ENCODE measurements around the gene CCDC171. TPM values are rescaled to one million over a fixed set of nuclear protein-coding genes. Genes with fewer than 3 reads are reported as not detected.

Gene CCDC171
- total and polyA plus RNA-seq, 10 of the 15 experiments (the other 5 are each of a cell fraction or from before 2014, with no cell fraction given), result 1.00 to 7.2 (median 2.8) TPM

DNA sequence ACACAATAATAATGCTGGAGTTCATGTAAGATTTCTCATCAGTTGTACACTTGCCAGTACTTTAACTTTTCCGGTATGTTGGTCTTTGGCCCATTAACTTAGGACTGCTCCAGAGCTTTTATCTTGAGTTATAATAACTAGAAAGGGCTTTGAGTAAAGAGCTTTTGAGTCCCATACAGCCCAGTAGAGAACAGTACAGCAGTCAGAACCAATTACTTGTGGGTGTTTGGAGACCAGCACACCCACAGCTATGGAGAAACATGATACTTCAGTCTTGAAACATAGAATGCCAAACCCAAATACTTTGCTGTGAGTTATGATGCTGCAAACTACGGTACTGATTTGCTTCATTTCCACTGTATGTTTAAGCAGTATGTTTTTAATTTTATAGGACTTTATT, 374.3 kb downstream of the CCDC171 start (continued):
- TF ChIP-seq PKNOX1 (IDR thresholded peaks at IDR 0.05) (no peak), NR2F1 (conservative IDR thresholded peaks at IDR 0.05) (no peak), CEBPB (IDR thresholded peaks at IDR 0.05; ENCODE audit: borderline replicate concordance in 1 of 2, low read depth in 2 of 2, low read length in 2 of 2) (no peak)
- TF ChIP-seq, protein P1, sequence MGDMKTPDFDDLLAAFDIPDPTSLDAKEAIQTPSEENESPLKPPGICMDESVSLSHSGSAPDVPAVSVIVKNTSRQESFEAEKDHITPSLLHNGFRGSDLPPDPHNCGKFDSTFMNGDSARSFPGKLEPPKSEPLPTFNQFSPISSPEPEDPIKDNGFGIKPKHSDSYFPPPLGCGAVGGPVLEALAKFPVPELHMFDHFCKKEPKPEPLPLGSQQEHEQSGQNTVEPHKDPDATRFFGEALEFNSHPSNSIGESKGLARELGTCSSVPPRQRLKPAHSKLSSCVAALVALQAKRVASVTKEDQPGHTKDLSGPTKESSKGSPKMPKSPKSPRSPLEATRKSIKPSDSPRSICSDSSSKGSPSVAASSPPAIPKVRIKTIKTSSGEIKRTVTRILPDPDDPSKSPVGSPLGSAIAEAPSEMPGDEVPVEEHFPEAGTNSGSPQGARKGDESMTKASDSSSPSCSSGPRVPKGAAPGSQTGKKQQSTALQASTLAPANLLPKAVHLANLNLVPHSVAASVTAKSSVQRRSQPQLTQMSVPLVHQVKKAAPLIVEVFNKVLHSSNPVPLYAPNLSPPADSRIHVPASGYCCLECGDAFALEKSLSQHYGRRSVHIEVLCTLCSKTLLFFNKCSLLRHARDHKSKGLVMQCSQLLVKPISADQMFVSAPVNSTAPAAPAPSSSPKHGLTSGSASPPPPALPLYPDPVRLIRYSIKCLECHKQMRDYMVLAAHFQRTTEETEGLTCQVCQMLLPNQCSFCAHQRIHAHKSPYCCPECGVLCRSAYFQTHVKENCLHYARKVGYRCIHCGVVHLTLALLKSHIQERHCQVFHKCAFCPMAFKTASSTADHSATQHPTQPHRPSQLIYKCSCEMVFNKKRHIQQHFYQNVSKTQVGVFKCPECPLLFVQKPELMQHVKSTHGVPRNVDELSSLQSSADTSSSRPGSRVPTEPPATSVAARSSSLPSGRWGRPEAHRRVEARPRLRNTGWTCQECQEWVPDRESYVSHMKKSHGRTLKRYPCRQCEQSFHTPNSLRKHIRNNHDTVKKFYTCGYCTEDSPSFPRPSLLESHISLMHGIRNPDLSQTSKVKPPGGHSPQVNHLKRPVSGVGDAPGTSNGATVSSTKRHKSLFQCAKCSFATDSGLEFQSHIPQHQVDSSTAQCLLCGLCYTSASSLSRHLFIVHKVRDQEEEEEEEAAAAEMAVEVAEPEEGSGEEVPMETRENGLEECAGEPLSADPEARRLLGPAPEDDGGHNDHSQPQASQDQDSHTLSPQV (IDR thresholded peaks at IDR 0.05), result no peak

DNA sequence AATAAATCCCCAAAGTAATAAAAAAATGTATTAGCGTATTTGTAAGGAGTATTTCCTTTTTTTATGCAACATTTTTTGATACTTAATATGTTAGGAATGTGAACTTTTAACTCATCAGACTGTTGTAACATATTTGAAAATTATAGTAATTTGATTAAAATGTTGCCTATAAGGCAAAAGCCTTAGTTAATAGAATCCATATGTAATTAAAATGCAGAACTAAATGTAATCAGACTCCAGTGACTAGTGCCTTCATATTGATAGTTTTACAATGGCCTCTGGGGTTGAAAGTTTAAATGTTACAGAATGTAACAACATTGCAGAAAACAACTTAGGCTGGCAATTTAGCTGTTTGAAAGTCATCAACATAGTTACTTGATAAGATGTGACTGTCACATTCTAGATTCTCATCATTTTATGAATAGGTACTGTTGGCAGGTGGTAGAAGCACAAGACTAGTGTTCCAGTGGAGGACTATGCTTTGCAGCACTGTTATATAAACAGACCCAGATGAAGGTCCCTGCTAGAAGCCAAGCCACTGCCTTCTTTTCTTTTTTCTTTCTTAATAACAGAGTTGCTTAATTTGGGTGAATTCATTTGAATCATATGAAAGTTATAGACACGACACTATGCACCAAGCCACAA, 382.9 kb downstream of the CCDC171 start:
- FAIRE-seq, result no peak
- no peaks in the 10 kb centered on the region for H3K9me3 ChIP-seq (replicated peaks; ENCODE audit: control insufficient read depth, insufficient read depth, low read length)
- CTCF ChIA-PET, result no interaction called here
- TF ChIP-seq, protein P2, sequence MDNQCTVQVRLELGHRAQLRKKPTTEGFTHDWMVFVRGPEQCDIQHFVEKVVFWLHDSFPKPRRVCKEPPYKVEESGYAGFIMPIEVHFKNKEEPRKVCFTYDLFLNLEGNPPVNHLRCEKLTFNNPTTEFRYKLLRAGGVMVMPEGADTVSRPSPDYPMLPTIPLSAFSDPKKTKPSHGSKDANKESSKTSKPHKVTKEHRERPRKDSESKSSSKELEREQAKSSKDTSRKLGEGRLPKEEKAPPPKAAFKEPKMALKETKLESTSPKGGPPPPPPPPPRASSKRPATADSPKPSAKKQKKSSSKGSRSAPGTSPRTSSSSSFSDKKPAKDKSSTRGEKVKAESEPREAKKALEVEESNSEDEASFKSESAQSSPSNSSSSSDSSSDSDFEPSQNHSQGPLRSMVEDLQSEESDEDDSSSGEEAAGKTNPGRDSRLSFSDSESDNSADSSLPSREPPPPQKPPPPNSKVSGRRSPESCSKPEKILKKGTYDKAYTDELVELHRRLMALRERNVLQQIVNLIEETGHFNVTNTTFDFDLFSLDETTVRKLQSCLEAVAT (IDR thresholded peaks at IDR 0.05), result no peak
- no peak for TF ChIP-seq ZNF24 (IDR thresholded peaks at IDR 0.05)
- TF ChIP-seq, protein P3, sequence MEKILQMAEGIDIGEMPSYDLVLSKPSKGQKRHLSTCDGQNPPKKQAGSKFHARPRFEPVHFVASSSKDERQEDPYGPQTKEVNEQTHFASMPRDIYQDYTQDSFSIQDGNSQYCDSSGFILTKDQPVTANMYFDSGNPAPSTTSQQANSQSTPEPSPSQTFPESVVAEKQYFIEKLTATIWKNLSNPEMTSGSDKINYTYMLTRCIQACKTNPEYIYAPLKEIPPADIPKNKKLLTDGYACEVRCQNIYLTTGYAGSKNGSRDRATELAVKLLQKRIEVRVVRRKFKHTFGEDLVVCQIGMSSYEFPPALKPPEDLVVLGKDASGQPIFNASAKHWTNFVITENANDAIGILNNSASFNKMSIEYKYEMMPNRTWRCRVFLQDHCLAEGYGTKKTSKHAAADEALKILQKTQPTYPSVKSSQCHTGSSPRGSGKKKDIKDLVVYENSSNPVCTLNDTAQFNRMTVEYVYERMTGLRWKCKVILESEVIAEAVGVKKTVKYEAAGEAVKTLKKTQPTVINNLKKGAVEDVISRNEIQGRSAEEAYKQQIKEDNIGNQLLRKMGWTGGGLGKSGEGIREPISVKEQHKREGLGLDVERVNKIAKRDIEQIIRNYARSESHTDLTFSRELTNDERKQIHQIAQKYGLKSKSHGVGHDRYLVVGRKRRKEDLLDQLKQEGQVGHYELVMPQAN (conservative IDR thresholded peaks at IDR 0.05), result no peak
- TF ChIP-seq SRF (IDR thresholded peaks at IDR 0.05; ENCODE audit: low read depth in 2 of 2, low read length in 2 of 2), result no peak
- no peak for TF ChIP-seq POLR2A (IDR thresholded peaks at IDR 0.05; ENCODE audit: low read depth, low read length)
- no peak for TF ChIP-seq EZH2 (IDR thresholded peaks at IDR 0.05; ENCODE audit: borderline replicate concordance, control insufficient read depth, low read depth, low read length)
- TF ChIP-seq CBFB (IDR thresholded peaks at IDR 0.05; ENCODE audit: low read depth), result no peak
- no peak for TF ChIP-seq RBBP5 (conservative IDR thresholded peaks at IDR 0.05)
- TF ChIP-seq NR2C1 (IDR thresholded peaks at IDR 0.05), result no peak
- no peak for TF ChIP-seq MYC (IDR thresholded peaks at IDR 0.05; ENCODE audit: insufficient read depth, insufficient read length, insufficient replicate concordance, low read length, severe bottlenecking)
- no peak for TF ChIP-seq SP1 (IDR thresholded peaks at IDR 0.05; ENCODE audit: low read depth, low read length)

More for the DNA sequence above, 382.9 kb downstream of the CCDC171 start:
- H3K27me3 ChIP-seq (replicated peaks in 1 of 2; ENCODE audit: control insufficient read depth in 2 of 2, insufficient read depth in 2 of 2, low read length in 1 of 2), result no peaks in the 10 kb centered on the region
- H3K9ac ChIP-seq (ENCODE audit: control insufficient read depth, insufficient read depth, low read length), result no peak overlapping the region
- in situ Hi-C loops (cut with MboI), result no loop called here
- ChIA-PET RAD21 (ENCODE audit: unreplicated experiment) (no interaction called here), POLR2A (no interaction called here), SMC1A (ENCODE audit: uncharacterized antibody, unreplicated experiment) (no interaction called here)
- no peak overlapping the region for H2AFZ ChIP-seq (ENCODE audit: control insufficient read depth, low read depth, low read length)
- BruUV-seq (replicated peaks), result no TSS peak
- H3K36me3 ChIP-seq (ENCODE audit: control insufficient read depth in 2 of 2, insufficient read depth in 2 of 2, low read length in 1 of 2), result no peaks in the 10 kb centered on the region
- no peak for DNase-seq (ENCODE audit: low read depth, low spot score)
- H3K4me3 ChIP-seq, result no peak overlapping the region
- no peak overlapping the region for H3K27ac ChIP-seq (ENCODE audit: control insufficient read depth, insufficient read depth)
- intact Hi-C loops (cut with micrococcal nuclease; ENCODE audit: unreplicated experiment), result no loop called here
- H3K4me2 ChIP-seq (ENCODE audit: control insufficient read depth, insufficient read depth), result no peak overlapping the region
- WGBS (ENCODE audit: insufficient coverage, insufficient replicate concordance, low lambda C conversion rate, missing lambda C conversion rate), result 0% methylated on average over 2 of the region's 2 CpGs
- H3K4me1 ChIP-seq (ENCODE audit: control insufficient read depth, insufficient read depth, low read length), result no peaks in the 10 kb centered on the region
- no peaks in the 10 kb centered on the region for H3K79me2 ChIP-seq (ENCODE audit: control insufficient read depth, insufficient read depth, low read length)
- H4K20me1 ChIP-seq (ENCODE audit: control insufficient read depth, insufficient read depth), result no peaks in the 10 kb centered on the region
- no peak for ATAC-seq

Data from GM12878 (cell line).